ENCODE results near the gene ELP4.

- TF ChIP-seq EZH2 (IDR thresholded peaks at IDR 0.05; ENCODE audit: borderline replicate concordance, low read length) (no peak), CTCF (IDR thresholded peaks at IDR 0.05; ENCODE audit: low read length) (no peak)
Measured at GRCh38 chr11:31819621-31820437, 310.3 kb downstream of the ELP4 start.
